ENCODE data around the gene PLCB1.

Gene PLCB1

DNA sequence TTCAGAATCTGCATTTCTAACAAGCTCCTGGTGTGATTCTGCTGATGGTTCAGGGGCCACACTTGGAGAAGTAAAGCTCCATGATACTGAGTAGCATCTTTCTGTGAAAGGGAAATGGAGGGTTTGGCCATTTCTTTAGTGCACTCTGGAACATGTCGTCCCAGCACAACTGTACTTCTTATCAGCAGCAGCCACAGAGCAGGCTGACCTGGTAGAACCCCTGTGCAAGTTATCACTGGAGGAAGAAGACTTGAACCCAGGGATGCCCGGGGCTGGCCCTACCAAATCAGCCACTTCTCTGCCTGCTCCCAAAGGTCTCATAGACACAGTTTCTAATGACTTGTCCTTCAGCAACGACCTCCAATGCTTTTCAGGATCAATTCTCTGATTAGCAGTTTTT lies 582.1 kb downstream of the PLCB1 start:
- TF ChIP-seq CTCF (IDR thresholded peaks at IDR 0.05): no peak
- DNase-seq (ENCODE audit: low spot score): no peak

GRCh38 chr20:8718279-8718678 lies 586.2 kb downstream of the PLCB1 start:
- Histone ChIP-seq H3K4me3 (no peak overlapping the region), H3K27ac (no peak overlapping the region)
- no peak for TF ChIP-seq CTCF (IDR thresholded peaks at IDR 0.05)
- DNase-seq (ENCODE audit: low spot score): no peak

More for the DNA sequence above, 582.1 kb downstream of the PLCB1 start:
- Histone ChIP-seq H3K27ac (no peak overlapping the region), H3K4me3 (no peak overlapping the region)

DNA sequence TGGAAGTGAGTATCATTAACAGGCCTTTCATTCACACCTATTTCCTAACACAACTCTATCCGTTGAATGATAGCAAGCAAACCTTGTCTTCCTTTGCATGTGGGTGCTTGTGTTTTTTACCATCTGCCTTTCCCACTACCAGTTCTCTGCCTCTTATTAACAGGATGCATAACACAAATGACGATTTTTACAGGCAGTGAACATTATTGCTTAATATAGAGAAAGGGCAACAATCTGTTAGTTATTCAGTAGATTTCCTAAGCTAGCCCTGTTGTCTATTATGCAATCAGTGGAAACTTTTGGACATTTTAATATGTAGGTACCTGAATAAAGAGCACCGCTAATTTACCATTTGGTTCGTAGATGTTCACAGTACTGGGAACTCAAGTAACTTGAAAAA lies 588.0 kb downstream of the PLCB1 start:
- H3K4me3 ChIP-seq: no peak overlapping the region
- no peak for DNase-seq (ENCODE audit: low spot score)
- TF ChIP-seq CTCF (IDR thresholded peaks at IDR 0.05): no peak
- H3K27ac ChIP-seq: peak overlapping the region in 1 of 2 donors; percentile 59

DNA sequence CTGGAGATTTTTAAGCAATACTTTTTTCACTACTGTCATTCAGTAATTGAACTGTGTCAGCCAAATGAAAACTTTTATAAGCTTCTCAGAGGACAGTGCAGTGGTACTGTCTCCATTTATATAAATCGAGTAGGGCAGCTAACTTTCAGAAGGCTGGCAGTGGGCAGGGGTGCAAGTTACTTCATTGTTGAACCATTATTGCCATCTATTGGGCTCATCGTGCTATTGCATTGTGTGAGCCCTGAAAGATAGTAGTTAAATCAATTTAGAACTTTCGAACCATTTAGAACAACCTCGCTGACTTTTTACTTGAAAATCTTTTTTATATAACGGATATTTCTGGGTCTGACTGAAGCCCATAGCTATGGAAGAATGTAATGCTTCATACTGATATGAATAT lies 589.0 kb downstream of the PLCB1 start:
- DNase-seq (ENCODE audit: low spot score): no peak
- Histone ChIP-seq H3K4me3 (no peak overlapping the region), H3K27ac (no peak overlapping the region)
- peak; percentile 18 for TF ChIP-seq CTCF (IDR thresholded peaks at IDR 0.05)

- Histone ChIP-seq H3K27ac (no peak overlapping the region), H3K4me3 (no peak overlapping the region)
- DNase-seq (ENCODE audit: low spot score): no peak
- peak; percentile 67 for TF ChIP-seq CTCF (IDR thresholded peaks at IDR 0.05)
Observed at GRCh38 chr20:8722277-8722928, 590.3 kb downstream of the PLCB1 start.

DNA sequence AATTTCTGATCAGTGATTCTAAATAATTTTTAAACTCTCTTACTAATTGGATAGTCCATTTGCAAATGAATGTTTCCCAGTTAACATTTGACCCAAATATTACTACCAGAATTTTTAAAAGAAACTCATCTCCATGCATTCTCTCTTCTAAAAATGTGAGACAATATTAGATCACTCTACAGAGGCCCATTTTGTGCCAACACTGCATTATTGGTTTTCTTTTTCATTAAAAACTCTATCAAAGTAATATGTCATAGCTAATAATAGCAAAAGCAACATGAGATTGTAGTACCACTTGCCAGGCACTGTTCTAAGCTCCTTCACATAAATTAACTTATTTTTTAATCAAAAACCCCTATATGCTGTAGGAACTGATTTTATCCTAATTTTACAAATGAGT lies 591.2 kb downstream of the PLCB1 start:
- no peak overlapping the region for H3K4me3 ChIP-seq
- no peak for TF ChIP-seq CTCF (IDR thresholded peaks at IDR 0.05)
- DNase-seq (ENCODE audit: low spot score): no peak
- no peak overlapping the region for H3K27ac ChIP-seq

- no peak for TF ChIP-seq CTCF (IDR thresholded peaks at IDR 0.05)
- H3K27ac ChIP-seq: no peak overlapping the region
Observed at GRCh38 chr20:8724884-8725283, 592.8 kb downstream of the PLCB1 start.

More at GRCh38 chr20:8724884-8725283, 592.8 kb downstream of the PLCB1 start:
- no peak overlapping the region for H3K4me3 ChIP-seq
- DNase-seq (ENCODE audit: low spot score): no peak
